HG03139 (cell line): ENCODE measurements around the gene SH3BP4.

Experiments
- ATAC-seq: cut with Tn5 transposase; IDR thresholded peaks from one replicate; pipeline ENCODE4 v1.9.1; 2021; ENCODE audit not compliant: unreplicated experiment

SH3BP4 gene, protein sequence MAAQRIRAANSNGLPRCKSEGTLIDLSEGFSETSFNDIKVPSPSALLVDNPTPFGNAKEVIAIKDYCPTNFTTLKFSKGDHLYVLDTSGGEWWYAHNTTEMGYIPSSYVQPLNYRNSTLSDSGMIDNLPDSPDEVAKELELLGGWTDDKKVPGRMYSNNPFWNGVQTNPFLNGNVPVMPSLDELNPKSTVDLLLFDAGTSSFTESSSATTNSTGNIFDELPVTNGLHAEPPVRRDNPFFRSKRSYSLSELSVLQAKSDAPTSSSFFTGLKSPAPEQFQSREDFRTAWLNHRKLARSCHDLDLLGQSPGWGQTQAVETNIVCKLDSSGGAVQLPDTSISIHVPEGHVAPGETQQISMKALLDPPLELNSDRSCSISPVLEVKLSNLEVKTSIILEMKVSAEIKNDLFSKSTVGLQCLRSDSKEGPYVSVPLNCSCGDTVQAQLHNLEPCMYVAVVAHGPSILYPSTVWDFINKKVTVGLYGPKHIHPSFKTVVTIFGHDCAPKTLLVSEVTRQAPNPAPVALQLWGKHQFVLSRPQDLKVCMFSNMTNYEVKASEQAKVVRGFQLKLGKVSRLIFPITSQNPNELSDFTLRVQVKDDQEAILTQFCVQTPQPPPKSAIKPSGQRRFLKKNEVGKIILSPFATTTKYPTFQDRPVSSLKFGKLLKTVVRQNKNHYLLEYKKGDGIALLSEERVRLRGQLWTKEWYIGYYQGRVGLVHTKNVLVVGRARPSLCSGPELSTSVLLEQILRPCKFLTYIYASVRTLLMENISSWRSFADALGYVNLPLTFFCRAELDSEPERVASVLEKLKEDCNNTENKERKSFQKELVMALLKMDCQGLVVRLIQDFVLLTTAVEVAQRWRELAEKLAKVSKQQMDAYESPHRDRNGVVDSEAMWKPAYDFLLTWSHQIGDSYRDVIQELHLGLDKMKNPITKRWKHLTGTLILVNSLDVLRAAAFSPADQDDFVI

DNA sequence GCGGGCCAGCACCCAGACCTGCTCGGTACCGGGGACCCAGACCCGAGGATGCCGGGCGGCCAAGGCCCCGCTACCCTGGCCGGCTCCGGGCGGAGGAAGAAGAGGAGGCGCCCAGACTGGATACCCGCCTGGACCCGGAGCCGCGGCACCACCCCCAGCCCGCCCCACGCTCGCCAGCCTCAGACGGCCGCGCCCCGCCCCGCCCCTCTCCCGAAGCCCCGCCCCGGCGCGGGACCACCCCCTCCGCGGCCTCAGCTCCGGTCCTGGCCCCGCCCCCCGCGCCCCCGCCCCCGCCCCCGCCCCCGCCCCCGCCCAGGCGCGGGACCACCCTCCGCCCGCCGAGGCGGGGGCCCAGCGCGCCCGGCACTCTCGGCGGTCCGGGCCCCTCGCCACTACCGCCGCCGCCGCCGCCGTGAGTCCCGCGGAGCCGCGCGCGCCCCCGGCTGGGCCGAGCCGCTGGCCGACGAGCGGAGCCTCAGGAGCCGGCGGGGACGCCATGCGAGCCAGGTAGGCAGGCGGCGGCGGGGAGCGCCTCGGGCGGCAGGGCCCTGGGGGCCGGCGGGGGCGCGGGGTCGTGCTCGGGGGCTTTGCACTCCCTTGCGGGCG, at the start of gene SH3BP4:
TSS of gene SH3BP4 (plus strand) at position 354 of the 606 bp plus-strand sequence. CDS start 82,986 bp downstream, outside the sequence.
- ATAC-seq = no peak

DNA sequence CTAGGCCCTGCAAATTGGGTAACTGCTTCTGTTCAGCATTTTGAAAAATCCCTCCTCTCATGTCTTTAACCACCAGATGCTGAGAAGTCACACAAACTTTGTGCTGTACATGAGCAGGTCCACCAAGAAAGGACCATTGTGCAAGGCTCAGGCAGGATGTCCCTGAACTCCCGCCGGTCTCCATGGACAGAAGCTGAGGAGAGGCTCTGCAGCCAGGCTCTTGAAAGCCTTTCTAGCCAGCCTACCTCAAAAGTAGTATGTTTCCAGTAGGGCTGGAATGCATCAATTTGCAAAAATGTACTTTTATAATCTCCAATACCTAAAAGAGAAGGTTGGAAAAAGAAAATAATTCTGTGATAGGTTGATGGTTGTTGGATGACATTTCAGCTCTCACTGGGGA, 47.0 kb upstream of the SH3BP4 start:
- ATAC-seq = no peak

DNA sequence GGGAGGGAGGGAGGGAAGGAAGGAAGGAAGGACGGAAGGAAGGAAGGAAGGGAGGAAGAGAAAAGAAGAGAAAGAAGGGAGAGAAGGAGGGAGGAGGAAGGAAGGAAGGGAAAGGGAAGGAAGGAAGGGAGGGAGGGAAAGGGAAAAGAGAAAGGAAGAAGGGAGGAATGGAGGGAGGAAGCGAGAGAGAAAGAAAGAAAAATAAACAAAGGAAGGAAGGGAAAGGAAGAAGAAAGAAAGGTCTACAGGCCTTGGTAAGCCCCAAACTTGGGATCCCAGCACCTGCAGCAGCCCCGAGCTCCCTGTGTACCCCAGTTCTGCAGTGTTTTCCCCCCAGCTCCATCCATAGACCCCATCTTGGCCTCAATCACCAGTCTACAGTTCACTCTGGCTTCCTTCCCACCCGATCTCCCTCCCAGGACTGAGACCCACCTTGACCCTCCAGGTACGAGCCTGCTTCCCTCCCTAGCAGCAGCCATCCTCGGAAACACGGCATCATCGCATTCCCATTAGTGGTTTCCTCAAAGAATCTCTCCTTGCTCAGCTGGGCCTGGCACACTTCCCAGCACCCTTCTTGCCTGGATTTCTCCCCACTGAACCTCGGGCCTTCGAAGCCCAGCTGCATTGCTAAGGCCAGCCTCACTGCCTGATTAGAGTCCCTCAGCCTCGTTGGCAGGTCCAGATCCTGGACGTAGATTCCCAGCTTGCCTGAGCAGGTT, 46.1 kb upstream of the SH3BP4 start:
- ATAC-seq = no peak

DNA sequence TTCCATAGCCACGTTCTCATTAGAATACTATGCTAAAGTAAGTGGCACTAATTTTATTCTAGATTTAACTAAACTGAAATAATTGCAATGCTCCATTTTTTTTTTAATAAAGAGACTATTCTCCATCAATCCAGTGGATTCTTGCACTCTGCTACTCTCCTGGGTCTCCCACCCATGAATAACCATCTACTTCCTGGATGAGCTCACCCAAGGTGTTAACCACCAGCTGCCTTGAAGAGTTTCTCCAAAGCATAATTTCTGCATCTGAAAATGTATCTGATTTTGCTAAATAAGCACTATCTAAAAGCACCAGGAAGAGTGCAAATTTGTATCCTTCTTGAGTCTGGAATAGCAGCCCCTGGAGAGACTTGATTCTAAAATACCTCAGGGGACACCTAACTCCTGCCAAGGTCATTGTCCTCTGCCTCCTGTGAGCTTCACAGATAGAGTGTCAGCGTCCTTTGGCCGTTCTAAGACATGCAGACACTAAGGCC, 41.6 kb upstream of the SH3BP4 start:
- no peak for ATAC-seq

DNA sequence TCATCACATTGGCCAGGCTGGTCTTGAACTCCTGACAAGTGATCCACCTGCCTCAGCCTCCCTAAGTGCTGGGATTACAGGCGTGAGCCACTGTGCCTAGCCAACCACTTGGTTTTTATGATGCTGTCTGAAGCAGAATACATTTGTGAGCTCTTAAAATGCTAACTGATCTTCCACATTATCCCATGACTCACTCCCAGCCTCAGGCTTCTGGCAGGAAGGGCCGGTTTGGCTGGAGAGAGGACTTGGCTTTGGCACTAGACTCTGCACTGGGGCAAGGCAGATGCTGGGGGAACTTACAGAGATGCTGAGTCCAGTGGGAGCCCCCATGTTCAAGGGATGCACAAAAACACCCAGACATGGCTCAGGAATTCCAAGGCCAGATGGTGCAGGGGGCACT, 40.5 kb upstream of the SH3BP4 start:
- ATAC-seq = no peak

DNA sequence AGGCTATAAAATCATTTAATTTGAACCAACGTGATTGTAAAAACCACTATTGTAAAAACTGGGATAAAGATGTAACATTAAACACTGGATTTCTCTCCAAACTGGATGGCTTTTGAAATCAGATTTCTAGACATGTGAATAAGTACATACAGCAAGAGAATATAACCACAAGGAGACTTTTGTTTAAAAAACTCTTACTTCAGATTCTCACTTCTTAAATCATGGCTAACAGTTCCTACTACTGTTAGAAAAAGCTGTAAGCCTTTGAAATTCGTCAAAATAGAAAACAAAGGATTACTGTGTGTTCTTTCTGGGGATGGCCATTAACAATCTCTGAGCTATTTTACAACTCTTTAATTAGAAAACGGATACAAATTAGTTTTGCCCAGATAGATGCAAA, 39.4 kb upstream of the SH3BP4 start:
- no peak for ATAC-seq

DNA sequence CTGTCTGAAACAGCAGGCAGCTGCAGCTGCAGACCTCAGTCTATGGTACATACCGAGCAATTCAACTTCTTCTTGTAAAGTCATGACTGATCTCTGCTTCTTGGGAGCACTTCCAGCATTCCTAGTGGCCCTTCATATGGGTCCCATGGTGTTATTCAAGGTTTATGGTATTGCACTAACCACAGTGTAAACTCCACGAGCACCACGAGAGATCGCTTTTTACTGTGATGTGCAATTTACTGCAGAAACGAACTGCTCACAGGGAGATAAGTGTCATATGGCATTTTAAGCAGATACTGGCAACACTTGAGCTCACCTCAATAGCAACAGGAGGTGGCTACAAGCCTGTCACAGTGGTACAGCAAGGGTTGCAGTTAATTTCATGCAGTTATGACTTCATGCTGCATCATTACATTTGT, 38.6 kb upstream of the SH3BP4 start:
- no peak for ATAC-seq

DNA sequence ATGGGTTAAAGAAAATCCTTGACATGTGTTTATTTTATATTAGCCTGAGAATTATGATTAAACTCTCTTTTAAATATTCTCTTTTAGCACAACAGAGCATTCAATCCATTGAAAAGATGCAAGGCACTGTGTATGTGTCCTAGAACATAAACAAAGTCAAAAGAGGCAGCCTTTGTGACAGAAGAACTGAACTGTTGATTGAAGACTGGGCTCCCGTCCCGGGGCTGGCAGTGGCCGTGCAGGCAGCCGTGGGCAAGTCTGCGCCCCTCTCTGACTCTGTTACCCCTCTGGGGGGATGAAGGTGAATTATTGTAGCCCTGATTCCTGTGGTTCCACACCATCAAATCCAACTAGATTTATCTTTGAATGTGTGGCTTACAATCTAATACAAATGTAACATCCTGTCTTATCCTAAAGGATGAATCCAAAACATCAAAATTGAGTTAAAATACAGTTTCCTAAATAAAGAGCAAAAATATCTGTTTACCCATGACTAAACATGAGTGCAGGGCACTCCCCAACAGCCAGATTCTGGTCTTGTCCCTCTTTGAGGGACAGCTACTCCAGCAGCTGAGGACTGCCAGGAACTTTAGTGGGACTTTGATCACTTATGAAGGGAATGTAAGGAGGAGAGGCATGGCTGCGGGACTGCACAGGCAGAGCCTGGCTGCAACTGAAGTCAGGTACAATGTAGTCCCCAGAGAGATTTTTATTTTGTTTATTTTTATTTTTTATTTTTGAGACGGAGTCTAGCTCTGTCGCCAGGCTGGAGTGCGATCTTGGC, 37.3 kb upstream of the SH3BP4 start:
- no peak for ATAC-seq

DNA sequence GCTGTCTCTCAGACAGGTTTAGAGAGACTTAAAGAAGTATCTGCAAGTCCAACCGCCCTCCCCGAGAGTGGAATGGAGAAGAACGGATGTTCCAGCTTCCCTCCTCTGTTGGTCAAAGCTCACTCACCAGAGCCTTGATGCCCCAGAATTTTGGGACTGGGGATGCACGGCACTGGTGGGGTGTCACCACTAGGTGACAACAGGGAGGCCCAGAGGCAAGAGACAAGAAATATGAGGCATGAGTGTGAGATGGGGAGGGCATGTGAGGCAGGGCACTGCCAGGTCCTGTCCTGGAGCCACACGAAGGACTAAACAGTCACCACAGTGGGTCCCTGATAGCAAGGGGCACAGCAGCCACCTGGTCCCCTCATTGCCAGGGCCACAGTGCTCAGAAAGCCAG, 35.1 kb upstream of the SH3BP4 start:
- no peak for ATAC-seq

DNA sequence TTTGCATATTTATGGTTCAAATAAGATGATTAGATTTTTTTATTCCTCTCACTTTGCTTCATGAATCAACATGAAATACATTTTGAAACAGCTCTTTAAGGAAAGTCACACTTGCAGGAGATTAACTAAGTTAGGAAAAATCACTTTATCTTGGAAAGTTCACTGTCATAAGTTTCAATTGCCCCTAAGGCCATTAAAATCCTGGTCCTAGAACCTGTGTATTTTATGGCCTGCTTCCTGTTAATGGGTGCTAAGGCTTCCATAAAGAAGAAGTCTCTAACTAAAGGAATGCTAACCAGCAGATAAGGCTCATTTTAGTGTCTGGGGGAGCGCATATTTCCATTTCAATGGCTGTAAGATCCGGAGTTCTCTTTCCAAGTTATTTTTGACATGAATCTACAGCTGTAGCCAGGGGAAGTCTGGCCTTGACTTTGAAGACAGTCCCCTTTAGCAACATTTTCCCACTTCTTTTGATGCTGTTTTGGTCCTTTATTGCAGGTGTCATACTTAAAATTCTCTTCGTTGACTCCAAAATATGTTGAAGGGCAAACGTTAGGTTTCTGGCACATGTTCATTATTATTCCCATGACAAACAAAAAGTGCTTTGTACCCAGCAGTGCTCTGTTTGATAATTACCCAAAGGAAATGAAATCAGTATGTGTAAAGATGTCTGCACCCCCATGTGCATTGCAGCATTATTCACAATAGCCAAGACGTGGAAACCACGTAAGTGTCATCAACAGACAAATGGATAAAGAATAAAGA, 34.4 kb upstream of the SH3BP4 start:
- ATAC-seq = no peak

DNA sequence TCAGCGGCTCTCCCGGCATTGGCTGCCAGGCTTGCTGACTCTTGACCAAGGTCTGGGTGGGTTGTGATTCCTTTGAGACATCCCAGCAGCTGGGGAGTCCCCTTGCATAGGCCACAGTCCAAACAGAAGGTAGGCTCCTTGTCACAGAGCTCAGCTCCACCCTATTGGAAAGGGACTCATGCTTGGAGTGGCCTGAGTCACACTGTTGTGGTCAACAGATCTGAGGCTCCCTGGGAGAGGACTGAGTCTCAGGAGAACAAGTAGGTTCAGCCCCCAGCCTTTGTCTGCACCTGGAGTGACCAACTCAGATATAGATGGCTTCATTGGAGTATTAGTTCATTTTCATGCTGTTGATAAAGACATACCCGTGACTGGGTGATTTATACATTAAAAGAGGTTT, 32.1 kb upstream of the SH3BP4 start:
- ATAC-seq = no peak

DNA sequence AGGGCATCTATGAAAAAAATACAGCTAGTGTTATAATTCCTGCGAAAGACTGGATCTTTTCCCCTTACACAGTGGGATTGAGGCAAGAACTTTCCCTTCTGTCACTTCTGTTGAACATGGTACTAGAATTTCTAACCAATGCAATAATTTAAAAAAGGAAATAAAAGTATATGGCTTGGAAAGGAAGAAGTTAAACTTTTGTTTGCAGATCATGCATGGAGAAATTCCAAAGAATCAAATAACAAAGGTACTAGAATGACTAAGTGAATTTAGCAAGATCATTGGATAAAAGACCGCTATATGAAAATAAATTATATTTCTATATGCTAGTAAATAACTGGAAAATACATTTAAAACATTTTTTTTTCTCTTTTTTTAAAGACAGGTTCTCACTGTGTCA, 31.0 kb upstream of the SH3BP4 start:
- ATAC-seq = no peak

DNA sequence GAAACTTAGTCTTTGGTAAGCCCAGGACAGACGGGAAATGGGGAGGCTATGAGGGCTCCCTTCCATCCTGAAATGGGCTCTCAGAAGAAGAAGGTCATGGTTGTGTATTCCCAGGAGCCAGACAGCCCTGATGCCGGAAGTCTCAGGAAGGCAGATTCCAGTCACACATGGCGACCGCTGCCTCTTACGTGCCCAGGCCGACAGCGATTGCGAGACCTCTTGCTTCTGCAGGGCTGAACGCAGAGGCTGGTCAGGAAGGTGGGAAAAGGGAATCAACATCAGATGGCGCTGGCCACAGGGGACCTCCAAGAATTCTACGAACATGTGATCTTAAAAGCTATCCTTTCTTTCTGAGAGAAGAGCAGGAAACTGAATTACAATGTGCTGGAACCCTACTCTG, 22.8 kb upstream of the SH3BP4 start:
- ATAC-seq = no peak

DNA sequence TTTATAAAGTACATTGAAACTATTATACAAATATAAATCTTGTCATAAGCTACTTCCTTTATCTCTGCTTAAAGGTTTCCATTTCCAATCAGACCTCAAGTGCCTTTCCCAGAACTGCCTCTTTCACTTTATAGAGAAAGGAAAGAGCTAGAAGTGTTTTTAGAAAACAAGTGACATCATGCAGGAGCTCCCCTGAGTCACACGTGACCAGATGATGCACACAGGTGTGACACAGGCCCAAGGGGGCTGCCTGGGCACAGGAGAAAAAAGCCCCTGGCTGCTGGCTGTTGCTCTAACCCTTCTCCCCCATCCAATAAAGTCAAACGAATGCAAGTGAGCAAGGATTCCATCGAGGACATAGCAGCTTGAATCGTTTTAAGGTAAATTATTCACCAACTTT, 21.4 kb upstream of the SH3BP4 start:
- ATAC-seq = no peak

DNA sequence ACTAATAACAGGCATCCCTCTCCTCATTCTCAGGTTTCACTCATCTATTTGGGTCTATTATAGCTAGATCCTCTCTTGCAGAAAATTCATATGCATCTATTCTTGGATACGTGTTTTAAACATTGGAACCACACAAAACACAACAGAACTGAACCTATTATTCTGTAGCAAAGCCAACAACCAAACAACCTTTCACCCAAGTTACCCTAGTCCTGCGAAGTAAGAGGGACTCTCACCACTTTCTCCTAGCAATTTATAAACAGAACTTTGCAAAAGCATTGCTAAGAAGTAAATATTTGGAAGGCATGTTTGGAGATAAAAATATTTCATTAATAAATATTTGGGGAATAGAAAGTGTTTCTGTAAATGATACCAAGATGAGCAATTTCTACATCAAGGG, 20.4 kb upstream of the SH3BP4 start:
- ATAC-seq = no peak

DNA sequence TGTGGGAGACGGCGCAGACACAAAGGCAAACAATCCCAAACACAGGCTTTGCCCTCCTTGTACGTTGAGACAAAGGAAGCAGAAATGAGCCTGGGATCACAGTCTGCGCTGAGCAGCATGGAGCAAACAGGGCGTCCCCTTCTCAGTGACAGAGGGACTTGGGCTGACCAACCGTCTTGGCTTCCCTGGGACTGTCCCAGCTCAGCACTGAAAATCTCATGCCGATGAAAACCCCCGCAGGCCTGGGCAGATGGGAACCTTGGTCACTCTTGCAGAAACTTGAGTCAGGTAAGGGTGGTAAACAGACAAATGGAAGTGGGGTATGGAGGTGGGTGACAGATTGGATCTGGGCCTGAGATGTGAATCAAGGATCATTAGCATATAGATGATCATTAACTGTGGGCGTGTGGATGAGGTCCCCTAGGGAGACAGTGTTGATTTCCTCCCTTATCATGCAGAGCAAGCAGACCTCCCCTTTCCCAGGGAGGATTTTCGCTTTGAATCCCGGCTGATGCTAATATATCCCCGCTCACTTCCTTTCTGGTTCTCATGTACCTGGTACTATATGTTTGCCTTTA, 19.1 kb upstream of the SH3BP4 start:
- ATAC-seq = no peak

DNA sequence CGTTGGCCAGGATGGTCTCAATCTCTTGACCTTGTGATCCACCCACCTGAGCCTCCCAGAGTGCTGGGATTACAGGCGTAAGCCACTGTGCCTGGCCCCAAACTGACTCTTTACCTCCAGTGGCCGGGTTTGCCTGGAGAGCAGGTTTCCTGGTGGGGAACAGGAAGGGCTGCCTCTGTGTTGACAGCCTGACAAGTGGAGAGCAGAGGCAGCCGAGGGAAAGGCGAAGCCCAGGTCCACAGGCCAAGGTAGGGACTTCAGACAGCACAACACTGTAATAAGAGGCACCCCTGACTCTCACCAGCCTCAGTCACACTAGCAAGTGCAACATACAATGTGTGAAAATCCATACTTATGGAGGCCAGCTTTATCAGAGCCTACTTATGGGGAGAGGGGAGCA, 16.5 kb upstream of the SH3BP4 start:
- ATAC-seq = no peak

DNA sequence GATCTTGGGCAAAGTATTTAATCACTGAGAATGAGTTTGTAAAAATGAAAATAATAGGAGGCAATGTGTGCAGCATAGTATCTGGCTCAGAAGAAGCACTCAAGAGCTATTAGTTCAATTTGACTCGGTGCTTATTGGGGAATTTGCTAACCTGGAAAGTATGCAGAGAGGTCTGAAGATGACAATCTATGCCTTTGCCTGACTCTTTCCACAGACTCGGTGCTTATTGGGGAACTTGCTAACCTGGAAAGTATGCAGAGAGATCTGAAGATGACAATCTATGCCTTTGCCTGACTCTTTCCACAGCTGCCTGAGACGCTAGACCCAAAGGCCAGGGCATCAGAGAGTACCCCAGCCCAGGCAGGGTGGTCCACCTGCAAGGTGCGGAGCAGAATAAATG, 12.2 kb upstream of the SH3BP4 start:
- ATAC-seq = no peak

DNA sequence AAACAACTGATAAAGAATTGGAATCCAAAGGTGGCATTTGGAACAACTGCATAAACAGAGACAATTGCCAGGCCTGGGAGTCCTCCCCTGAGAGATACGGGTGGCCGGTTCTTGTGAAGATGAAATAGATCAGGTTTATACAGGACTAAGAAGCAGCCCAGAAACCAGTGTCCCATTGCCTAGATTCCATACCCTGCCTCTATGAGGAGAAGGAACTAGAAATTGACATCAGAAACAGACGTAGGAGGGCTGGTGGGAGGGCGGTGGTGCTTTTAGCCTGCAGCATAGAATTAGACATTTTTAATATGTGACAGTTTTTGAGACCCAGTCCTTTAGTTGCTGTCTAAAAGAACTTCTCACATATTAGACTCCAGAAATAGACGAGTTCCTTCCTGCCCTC, 11.8 kb upstream of the SH3BP4 start:
- no peak for ATAC-seq
